Left ventricle myocardium inferior (tissue), 1 donor: Measurements from ENCODE around the gene PDS5B. TPM values are rescaled to one million over a fixed set of nuclear protein-coding genes. Genes with fewer than 3 reads are reported as not detected.

Experiments used
- DNase-seq: peaks from one replicate; pipeline ENCODE4 v3.0.0-alpha.2; 2020
- H3K27ac ChIP-seq: fragments of 200-600 bp; replicated peaks from 2 replicates; pipeline ENCODE4 v1.8.0; 2021
- H3K27me3 ChIP-seq: fragments of 200-600 bp; 2 replicates; pipeline ENCODE4 v1.8.0; 2021; ENCODE audit warnings: low read depth
- H3K36me3 ChIP-seq: fragments of 200-600 bp; 2 replicates; pipeline ENCODE4 v1.8.0; 2021
- H3K4me1 ChIP-seq: fragments of 200-600 bp; 2 replicates; pipeline ENCODE4 v1.8.0; 2021
- H3K4me3 ChIP-seq: fragments of 200-600 bp; 2 replicates; pipeline ENCODE4 v1.8.0; 2021; ENCODE audit warnings: mild to moderate bottlenecking, moderate library complexity
- H3K9me3 ChIP-seq: fragments of 200-600 bp; replicated peaks from 2 replicates; pipeline ENCODE4 v1.8.0; 2021
- CTCF ChIP-seq: fragments of 200-600 bp; IDR thresholded peaks from 2 replicates; pipeline ENCODE4 v1.8.0; 2021; ENCODE audit warnings: antibody characterized with exemption, mild to moderate bottlenecking, borderline replicate concordance
- intact Hi-C: fragments of 100-400 bp; cut with micrococcal nuclease; formaldehyde crosslinking; loops from one replicate; pipeline ENCODE4 v1.11.0; 2022
- total RNA-seq: library from RNA; stranded (reverse); fragmentation: NEBNext Ultra II Directional; extraction: Animal tissue kit (Norgen Biotek cat#: 25700); gene quantifications from one replicate; pipeline ENCODE4 v1.2.1, GENCODE V29; 2021
- donor health status: DM: no; HTN: yes; CAD: no; lungs with severe emphysema.

The PDS5B gene
- total RNA-seq, 1 donor from 2014 or later: 20.4 TPM

- no peak for TF ChIP-seq CTCF
- intact Hi-C loops: no loop called here
- H3K36me3 ChIP-seq: peaks cover 8% of the 10 kb centered on the region
- no peaks in the 10 kb centered on the region for H3K27me3 ChIP-seq
- no peak for DNase-seq
- no peak overlapping the region for H3K4me3 ChIP-seq
- no peaks in the 10 kb centered on the region for H3K9me3 ChIP-seq
- H3K4me1 ChIP-seq: peaks cover 8% of the 10 kb centered on the region
- no peak overlapping the region for H3K27ac ChIP-seq
These were observed 77.4 kb downstream of the PDS5B start for GRCh38 chr13:32663660-32664059.

- H3K4me3 ChIP-seq: no peak overlapping the region
- H3K36me3 ChIP-seq: no peaks in the 10 kb centered on the region
- H3K27me3 ChIP-seq: no peaks in the 10 kb centered on the region
- no peaks in the 10 kb centered on the region for H3K4me1 ChIP-seq
- intact Hi-C loops: no loop called here
- no peak for DNase-seq
- no peak for TF ChIP-seq CTCF
- H3K9me3 ChIP-seq: no peaks in the 10 kb centered on the region
- H3K27ac ChIP-seq: no peak overlapping the region
These were observed 80.8 kb downstream of the PDS5B start for GRCh38 chr13:32666990-32667571.

GRCh38 chr13:32669030-32669646 is 82.9 kb downstream of the PDS5B start:
- Histone ChIP-seq H3K27me3 (no peaks in the 10 kb centered on the region), H3K4me3 (no peak overlapping the region), H3K4me1 (no peaks in the 10 kb centered on the region), H3K9me3 (peaks cover 1% of the 10 kb centered on the region), H3K27ac (no peak overlapping the region), H3K36me3 (peaks cover 9% of the 10 kb centered on the region)
- peak; percentile 75 for TF ChIP-seq CTCF
- intact Hi-C loops: no loop called here
- DNase-seq: no peak

GRCh38 chr13:32674503-32674902 is 88.3 kb downstream of the PDS5B start:
- intact Hi-C loops: no loop called here
- peaks cover 7% of the 10 kb centered on the region for H3K9me3 ChIP-seq
- DNase-seq: no peak
- no peaks in the 10 kb centered on the region for H3K4me1 ChIP-seq
- no peak overlapping the region for H3K27ac ChIP-seq
- no peak overlapping the region for H3K4me3 ChIP-seq
- peaks cover 44% of the 10 kb centered on the region for H3K36me3 ChIP-seq
- TF ChIP-seq CTCF: no peak
- H3K27me3 ChIP-seq: no peaks in the 10 kb centered on the region

GRCh38 chr13:32676242-32676641 is 90.0 kb downstream of the PDS5B start:
- DNase-seq: no peak
- intact Hi-C loops: no loop called here
- Histone ChIP-seq H3K4me3 (no peak overlapping the region), H3K27ac (no peak overlapping the region), H3K27me3 (no peaks in the 10 kb centered on the region), H3K4me1 (no peaks in the 10 kb centered on the region), H3K9me3 (peaks cover 7% of the 10 kb centered on the region), H3K36me3 (peaks cover 60% of the 10 kb centered on the region)
- TF ChIP-seq CTCF: no peak
